SK-N-DZ (cell line): ENCODE measurements around the gene DPEP3. TPM values are rescaled to one million over a fixed set of nuclear protein-coding genes. Genes with fewer than 3 reads are reported as not detected.
A peak's percentile ranks its signal among the peaks of the same experiment; 100 is the strongest.
"Not testable (repeated sequence)": the region's sequence is repeated elsewhere in the genome, so short reads cannot be mapped to it uniquely, and the experiment has no call there.

Experiments used
- DNase-seq: peaks from one replicate; pipeline ENCODE4 v3.0.0-alpha.2; 2015; ENCODE audit warnings: low spot score
- polyA plus RNA-seq, 2 experiments: library from polyadenylated mRNA; depleted of rRNA; stranded (reverse); fragments of >200 nt; gene quantifications; 2 replicates each; pipeline ENCODE4 v1.2.3, GENCODE V29; 2014

The DPEP3 gene, protein sequence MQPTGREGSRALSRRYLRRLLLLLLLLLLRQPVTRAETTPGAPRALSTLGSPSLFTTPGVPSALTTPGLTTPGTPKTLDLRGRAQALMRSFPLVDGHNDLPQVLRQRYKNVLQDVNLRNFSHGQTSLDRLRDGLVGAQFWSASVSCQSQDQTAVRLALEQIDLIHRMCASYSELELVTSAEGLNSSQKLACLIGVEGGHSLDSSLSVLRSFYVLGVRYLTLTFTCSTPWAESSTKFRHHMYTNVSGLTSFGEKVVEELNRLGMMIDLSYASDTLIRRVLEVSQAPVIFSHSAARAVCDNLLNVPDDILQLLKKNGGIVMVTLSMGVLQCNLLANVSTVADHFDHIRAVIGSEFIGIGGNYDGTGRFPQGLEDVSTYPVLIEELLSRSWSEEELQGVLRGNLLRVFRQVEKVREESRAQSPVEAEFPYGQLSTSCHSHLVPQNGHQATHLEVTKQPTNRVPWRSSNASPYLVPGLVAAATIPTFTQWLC
- not detected in 2 replicates for polyA plus RNA-seq (2014; cell fraction: cytosol; rRNA removed)
- 0.07 TPM in 1 of 2 replicates, not detected in the other for polyA plus RNA-seq (2014; cell fraction: nucleus; rRNA removed)

- no peak for DNase-seq
These were observed at the start of gene DPEP3 for GRCh38 chr16:67979955-67980678. TSS of gene DPEP3 (minus strand) at chr16:67980499. CDS start at chr16:67980380, 119 bp downstream.

GRCh38 chr16:68028996-68029395, 48.7 kb upstream of the DPEP3 start:
- DNase-seq, result no peak

GRCh38 chr16:68022728-68023537, 42.6 kb upstream of the DPEP3 start, which contains the start of the genes DDX28 and DUS2:
TSS of gene DDX28 (minus strand) at chr16:68023232. CDS start at chr16:68023202, 30 bp downstream.
TSS of gene DUS2 (plus strand) at chr16:68023284. CDS start at chr16:68038024, 14,740 bp downstream.
- DNase-seq, result peak; percentile 88

GRCh38 chr16:68022278-68022727, 42.0 kb upstream of the DPEP3 start:
- no peak for DNase-seq

- DNase-seq, result no peak
These were observed 41.2 kb upstream of the DPEP3 start for GRCh38 chr16:68021490-68021889.

DNA sequence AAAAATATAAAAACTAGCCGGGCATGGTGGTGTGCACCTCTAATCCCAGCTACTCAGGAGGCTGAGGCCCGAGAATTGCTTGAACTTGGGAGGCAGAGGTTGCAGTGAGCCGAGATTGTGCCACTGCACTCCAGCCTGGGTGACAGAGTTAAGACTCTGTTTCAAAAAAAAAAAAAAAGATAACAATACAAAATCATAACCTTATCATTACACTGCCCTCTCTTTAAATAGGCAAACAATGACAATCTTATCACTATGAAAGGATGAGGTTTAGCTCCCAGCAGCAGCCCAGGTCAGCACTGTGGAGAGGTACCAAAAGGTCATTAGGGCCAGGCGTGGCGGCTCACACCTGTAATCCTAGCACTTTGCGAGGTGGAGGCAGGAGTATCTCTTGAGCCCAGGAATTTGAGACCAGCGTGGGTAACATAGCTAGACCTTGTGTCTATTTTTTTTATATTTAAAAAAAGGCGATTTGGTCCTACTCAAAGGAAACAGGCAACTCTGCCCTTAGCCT, 38.9 kb upstream of the DPEP3 start:
- no peak for DNase-seq

DNA sequence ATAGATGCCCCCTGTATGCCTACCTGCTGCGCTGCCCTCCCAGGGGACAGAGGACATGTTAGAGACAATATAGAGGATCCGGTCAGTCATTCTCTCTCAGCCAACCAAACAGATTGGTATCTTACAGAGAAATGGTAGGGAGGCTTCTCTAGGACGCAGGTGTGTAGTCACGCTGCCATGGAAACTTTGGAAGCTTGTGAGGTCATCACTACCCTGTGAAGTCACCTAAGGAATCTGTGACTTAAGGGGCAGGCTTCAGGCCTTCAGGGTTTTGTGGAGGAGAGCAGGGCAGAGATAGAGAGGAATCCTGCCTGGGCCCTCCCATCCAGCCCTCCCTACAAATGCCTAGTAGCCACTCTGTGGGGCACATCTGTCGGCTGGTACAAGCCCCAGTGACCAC, 35.4 kb upstream of the DPEP3 start, which contains the start of gene DPEP2NB:
Gene DPEP2NB (minus strand): TSS at position 231 of the 400 bp plus-strand sequence. CDS start 141 bp downstream, at position 90.
- DNase-seq, result no peak

DNA sequence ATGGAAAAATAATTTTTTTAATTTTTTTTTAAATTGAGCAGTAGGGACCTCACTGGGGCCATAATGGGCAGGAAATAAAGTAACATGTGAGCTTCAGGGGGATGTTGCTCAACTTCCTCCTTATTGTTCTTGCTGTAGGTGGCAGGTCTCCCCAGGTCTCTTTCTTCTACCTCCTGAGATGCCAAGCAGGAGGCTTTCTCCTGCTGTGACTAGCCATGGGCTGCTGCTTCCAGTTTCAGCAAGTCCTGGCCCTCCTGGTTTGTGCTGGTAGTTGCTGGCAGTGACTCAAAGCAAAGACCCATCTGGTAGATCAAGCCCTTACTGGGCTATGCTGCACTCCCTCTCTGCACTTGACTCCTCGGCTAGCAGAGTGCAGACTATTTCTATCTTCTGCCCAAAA, 33.1 kb upstream of the DPEP3 start:
- DNase-seq, result no peak

DNA sequence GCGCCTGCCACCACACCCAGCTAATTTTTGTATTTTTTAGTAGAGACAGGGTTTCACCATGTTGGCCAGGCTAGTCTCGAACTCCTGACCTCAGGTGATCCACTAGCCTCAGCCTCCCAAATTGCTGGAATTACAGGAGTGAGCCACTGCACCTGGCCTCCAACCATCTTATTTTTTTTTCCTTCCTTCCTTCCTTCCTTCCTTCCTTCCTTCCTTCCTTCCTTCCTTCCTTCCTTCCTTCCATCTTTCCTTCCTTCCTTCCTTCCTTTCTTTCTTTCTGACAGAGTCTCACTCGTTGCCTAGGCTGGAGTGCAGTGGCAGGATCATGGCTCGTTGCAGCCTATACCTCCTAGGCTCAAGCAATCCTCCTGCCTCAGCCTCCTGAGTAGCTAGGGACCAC, 29.6 kb upstream of the DPEP3 start:
- not testable (repeated sequence) for DNase-seq

DNA sequence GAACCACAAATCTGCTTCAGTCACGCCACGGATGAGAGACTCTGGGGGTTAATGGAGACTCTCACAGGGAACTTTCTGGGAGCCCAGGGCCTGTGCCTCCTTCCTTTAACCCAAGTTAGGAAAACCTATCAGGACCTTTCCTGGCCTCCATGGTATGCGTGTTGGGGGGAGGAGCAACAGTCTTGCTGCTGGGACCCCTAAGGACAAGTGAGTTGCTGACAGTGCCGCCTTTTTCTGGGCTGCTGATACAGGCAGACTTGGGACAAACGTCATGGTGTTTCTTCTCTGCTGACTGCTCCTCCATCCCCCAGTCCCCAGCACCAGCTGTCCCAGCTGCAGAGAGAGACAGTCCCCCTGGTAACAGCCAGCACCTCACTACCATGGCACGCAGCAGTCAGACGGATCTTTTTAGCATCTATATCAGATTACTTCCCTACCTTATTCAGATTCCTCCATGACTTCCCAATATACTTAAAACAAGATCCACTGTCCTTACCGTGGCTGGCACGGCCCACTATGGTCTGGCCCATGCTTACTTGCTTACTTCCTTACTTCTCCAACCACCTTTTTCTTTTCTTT, 28.9 kb upstream of the DPEP3 start:
- DNase-seq, result no peak

DNA sequence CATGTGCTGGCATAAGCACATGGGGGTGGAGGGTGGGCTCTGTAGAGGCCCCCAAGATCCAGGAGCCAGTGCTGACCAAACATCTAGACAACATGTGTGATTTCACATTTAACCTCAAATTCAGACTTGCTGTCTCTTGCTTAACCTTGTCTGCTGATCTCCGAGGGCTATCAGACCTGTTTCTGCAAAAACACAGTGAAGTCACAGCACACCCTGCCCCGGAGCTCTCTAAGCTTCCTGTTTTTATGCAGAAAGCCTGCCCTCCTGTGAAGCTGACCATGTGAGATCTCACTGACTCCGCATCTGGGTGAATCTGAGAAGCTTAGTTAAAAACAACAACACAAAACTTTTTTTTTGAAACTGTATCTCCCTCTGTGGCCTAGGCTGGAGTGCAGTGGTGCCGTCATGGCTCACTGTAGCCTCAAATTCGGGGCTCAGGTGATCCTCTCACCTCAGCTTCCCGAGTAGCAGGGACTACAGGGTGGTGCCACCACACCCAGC, 25.5 kb upstream of the DPEP3 start:
- DNase-seq, result no peak

DNA sequence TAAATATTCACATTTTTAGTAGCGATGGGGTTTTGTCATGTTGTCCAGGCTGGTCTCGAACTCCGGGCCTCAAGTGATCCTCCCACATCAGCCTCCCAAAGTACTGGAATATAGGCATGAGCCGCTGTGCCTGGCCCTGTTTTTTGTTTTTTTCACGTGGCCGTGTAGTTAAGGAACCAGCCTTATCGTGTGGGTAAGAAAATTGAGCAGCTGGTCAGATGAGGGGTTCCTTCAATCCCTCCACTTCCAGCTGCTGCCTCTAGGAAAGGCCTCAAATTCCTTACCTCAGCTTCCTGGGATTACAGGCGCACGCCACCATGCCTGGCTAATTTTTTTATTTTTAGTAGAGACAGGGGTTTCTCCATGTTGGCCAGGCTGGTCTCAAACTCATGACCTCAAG, 24.9 kb upstream of the DPEP3 start:
- DNase-seq, result no peak

DNA sequence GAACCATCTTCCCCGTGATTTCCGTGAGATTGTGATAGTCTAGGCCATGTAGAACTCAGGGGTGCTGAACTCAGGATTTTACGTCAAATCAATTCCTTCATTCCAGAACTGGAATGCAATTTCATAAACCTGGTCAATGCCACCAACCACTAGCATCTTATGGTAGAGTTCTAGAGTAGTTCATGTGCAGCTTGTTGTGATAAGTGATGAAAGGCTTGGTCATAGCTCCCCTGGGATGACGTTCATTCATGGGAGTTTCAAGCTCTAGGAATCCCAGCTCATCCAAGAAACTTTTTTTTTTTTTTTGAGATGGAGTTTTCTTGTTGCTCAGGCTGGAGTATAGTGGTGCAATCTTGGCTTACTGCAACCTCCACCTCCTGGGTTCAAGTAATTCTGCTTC, 22.7 kb upstream of the DPEP3 start:
- DNase-seq, result no peak

DNA sequence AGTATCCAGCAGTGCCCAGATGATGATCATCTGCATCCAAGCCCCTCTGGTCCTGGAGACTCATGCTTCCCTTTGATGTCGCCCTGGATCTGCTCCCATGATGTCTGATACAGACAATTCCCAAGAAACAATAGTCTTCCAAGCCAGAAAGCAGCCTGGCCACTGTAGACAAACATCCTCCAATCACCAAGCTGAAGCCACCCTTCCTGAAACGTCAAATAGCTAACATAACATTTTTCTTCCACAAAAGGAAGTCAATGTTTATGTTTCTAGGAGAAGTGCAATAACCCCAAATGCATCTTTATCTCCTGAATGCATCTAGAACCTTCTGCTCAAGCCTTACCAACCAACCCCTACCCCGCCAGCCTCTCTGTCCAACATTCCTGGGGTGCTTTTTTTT, 20.2 kb upstream of the DPEP3 start:
- no peak for DNase-seq

GRCh38 chr16:67999985-68000384, 19.7 kb upstream of the DPEP3 start:
- DNase-seq, result no peak

- DNase-seq, result not testable (repeated sequence)
These were observed 18.7 kb upstream of the DPEP3 start, which contains the start of gene DPEP2 for GRCh38 chr16:67998779-67999688. TSS of gene DPEP2 (minus strand) at chr16:67999484. CDS start at chr16:67993212, 6,272 bp downstream.

DNA sequence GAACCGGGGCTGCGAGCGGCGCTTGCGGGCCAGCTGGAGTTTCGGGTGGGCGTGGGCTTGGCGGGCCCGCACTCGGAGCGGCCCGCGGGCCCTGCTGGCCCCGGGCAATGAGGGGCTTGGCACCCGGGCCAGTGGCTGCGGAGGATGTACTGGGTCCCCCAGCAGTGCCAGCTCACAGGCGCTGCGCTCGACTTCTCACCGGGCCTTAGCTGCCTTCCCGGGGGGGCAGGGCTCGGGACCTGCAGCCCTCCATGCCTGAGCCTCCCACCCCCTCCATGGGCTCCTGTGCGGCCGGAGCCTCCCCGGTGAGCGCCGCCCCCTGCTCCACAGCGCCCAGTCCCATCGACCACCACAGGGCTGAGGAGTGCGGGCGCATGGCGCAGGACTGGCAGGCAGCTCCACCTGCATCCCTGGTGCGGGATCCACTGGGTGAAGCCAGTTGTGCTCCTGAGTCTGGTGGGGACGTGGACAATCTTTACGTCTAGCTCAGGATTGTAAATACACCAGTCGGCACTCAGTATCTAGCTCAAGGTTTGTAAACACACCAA, 18.0 kb upstream of the DPEP3 start:
- not testable (repeated sequence) for DNase-seq

- DNase-seq, result no peak
These were observed 16.4 kb upstream of the DPEP3 start for GRCh38 chr16:67996666-67997065.

DNA sequence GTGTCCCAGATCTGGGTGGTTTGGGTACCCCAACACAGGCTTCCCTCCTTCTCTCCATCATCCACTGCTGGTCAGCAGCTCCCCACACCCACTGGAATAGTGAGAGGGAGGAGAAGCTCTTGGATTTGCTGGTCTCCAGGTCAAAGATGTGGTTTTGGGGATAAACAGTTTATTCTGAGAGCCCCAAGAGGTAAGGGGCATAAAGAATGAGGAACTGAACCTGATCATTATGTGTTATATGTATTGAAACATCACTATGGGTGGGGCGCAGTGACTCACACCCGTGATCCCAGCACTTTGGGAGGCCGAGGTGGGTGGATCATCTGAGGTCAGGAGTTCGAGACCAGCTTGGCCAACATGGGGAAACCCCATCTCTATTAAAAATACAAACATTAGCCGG, 15.1 kb upstream of the DPEP3 start:
- DNase-seq, result no peak
